Measurements from ENCODE around the gene CNTN2. TPM values are rescaled to one million over a fixed set of nuclear protein-coding genes. Genes with fewer than 3 reads are reported as not detected.

CNTN2 gene
- total and polyA plus RNA-seq, 8 donors = 0.12 to 2.2 (median 0.58) TPM; not detected in 3

DNA sequence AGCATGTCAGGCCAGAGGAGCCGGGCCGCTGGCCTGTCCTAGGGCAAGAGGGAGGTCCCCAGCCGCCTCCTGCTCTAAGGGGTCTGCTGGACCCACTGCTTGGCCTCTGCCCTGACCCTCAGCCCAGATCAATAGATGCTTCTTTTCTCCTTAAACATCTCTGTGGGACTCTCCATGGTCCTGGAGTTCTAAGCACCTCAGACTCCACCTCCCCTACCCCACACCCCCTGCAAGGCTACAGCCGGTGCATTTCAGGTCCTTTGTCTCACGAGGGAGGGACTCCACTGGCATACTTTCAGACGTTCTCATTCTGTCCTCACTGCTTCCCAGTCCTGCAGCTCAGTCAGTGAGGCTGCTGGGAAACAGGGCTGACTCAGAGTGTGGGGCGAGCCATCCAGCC is 11.0 kb downstream of the CNTN2 start:
- Histone ChIP-seq H3K27me3 (peaks cover 0 to 48% (median 0%) of the 10 kb centered on the region in 3 donors), H3K4me1 (no peaks in the 10 kb centered on the region), H3K9me3 (no peaks in the 10 kb centered on the region), H3K4me3 (no peak overlapping the region), H3K36me3 (no peaks in the 10 kb centered on the region), H3K27ac (no peak overlapping the region)
- intact Hi-C loops (cut with DNase I; ENCODE audit: low total_unique reads) = no loop called here
- 41 to 52% (median 46%) methylated on average over 7 of the region's 7 CpGs for WGBS, 5 donors
- no peak for DNase-seq
- TF ChIP-seq POLR2AphosphoS5 (IDR thresholded peaks at IDR 0.05) = no peak
- no peak for TF ChIP-seq POLR2A (IDR thresholded peaks at IDR 0.05)
- TF ChIP-seq, protein P1, sequence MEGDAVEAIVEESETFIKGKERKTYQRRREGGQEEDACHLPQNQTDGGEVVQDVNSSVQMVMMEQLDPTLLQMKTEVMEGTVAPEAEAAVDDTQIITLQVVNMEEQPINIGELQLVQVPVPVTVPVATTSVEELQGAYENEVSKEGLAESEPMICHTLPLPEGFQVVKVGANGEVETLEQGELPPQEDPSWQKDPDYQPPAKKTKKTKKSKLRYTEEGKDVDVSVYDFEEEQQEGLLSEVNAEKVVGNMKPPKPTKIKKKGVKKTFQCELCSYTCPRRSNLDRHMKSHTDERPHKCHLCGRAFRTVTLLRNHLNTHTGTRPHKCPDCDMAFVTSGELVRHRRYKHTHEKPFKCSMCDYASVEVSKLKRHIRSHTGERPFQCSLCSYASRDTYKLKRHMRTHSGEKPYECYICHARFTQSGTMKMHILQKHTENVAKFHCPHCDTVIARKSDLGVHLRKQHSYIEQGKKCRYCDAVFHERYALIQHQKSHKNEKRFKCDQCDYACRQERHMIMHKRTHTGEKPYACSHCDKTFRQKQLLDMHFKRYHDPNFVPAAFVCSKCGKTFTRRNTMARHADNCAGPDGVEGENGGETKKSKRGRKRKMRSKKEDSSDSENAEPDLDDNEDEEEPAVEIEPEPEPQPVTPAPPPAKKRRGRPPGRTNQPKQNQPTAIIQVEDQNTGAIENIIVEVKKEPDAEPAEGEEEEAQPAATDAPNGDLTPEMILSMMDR (IDR thresholded peaks at IDR 0.05) = no peak
- TF ChIP-seq EP300 (IDR thresholded peaks at IDR 0.05) = no peak

DNA sequence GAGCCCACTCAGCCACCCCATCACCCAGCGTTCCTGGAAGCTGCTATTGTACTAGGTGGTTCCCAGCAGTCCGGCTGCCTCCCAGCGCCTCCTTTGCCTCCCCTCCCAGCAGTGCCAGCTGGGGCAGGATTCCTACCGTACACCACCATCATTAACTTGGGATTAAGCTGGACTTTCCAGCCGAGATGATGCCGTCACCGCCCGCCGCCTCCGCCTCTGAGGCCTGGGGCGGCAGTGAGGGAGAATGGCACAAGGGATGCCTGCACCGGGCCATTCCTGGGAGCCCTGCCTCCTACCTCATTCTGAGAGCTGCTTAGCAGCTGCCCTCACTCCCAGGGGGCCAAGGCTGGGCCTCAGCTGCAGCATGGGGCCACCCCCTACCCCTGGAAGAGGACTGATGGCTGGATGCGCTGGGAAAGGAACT is 13.2 kb downstream of the CNTN2 start:
- WGBS, 5 donors = 81 to 88% (median 82%) methylated on average over 13 of the region's 13 CpGs
- no peaks in the 10 kb centered on the region for H3K4me1 ChIP-seq
- H3K27me3 ChIP-seq = peaks cover 0 to 36% (median 0%) of the 10 kb centered on the region in 3 donors
- no peak overlapping the region for H3K27ac ChIP-seq
- no peak for TF ChIP-seq POLR2A (IDR thresholded peaks at IDR 0.05)
- no peak for TF ChIP-seq EP300 (IDR thresholded peaks at IDR 0.05)
- no peak for TF ChIP-seq POLR2AphosphoS5 (IDR thresholded peaks at IDR 0.05)
- TF ChIP-seq, protein P1 (IDR thresholded peaks at IDR 0.05) = no peak
- no peaks in the 10 kb centered on the region for H3K9me3 ChIP-seq
- intact Hi-C loops (cut with DNase I; ENCODE audit: low total_unique reads) = loop anchor here (5.0 kb wide), 1 partner anchor 69 kb away; no protein-coding TSS in a partner anchor
- no peak for DNase-seq
- H3K4me3 ChIP-seq = no peak overlapping the region
- no peaks in the 10 kb centered on the region for H3K36me3 ChIP-seq

DNA sequence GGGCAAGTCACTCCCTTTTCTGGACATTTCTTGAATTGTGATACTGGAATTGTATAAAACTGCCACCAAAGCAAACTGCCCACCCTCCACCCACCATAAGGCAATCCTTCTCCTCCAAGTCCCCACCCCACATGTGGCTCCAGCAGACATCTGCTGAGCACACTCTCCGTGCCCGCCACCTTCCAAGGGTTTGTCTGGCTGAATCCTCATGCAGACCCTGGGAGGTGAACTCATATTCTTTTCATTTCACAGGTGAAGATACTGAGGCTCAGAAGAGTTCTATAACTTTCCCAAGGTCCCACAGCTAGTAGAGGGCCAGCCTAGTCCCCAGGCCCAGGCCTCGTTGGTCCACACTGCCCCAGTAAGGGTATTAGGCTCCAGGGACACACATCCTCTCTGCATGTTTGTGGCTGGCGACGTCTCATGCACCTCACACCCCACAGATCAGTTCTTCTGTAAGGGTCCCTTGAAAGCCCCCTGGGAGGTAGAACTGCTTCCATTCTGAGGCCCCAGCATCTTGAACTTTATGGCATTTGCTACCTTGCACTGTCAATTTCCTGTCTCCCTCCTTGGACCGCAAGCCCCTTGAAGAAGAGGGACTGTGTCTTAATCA is 14.1 kb downstream of the CNTN2 start:
- intact Hi-C loops (cut with DNase I; ENCODE audit: low total_unique reads) = loop anchor here (5.0 kb wide), 1 partner anchor 70 kb away; no protein-coding TSS in a partner anchor
- no peak overlapping the region for H3K4me3 ChIP-seq
- H3K36me3 ChIP-seq = no peaks in the 10 kb centered on the region
- DNase-seq = no peak
- H3K9me3 ChIP-seq = no peaks in the 10 kb centered on the region
- H3K27me3 ChIP-seq = peaks cover 0 to 30% (median 0%) of the 10 kb centered on the region in 3 donors
- TF ChIP-seq EP300 (IDR thresholded peaks at IDR 0.05) (no peak), POLR2AphosphoS5 (IDR thresholded peaks at IDR 0.05) (no peak), POLR2A (IDR thresholded peaks at IDR 0.05) (no peak)
- TF ChIP-seq, protein P1 (IDR thresholded peaks at IDR 0.05) = no peak
- H3K27ac ChIP-seq = no peak overlapping the region
- WGBS, 5 donors = 83 to 91% (median 88%) methylated on average over 6 of the region's 6 CpGs
- H3K4me1 ChIP-seq = peaks cover 0 to 8% (median 3%) of the 10 kb centered on the region in 4 donors

DNA sequence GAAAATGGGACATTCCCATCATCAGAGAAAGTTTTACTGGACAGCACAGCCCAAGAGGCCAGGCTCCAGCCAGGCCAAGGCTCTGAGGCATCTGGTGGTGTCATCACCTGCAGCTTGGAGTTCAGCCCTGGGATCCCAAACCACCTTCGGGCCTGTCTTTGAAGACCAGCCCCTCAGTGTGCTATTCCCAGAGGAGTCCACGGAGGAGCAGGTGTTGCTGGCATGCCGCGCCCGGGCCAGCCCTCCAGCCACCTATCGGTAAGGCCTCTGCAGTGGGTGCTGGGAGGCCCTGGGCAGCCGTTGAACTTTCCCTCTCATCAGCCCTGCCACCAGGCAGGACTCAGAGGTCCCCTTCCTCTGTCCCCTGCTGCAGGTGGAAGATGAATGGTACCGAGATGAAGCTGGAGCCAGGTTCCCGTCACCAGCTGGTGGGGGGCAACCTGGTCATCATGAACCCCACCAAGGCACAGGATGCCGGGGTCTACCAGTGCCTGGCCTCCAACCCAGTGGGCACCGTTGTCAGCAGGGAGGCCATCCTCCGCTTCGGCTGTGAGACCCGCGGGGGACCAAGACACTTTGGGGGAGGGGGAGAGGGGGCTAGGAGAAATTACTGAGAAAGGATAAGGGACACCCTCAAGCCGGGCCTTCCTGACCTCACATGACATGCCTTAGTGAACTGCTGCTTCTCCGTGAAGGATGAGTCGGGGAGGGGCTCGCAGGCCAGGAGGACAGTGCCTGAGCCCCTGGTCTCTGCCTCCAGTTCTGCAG is 15.0 kb downstream of the CNTN2 start:
- Histone ChIP-seq H3K9me3 (no peaks in the 10 kb centered on the region), H3K27ac (no peak overlapping the region), H3K36me3 (no peaks in the 10 kb centered on the region), H3K4me1 (peaks cover 0 to 8% (median 3%) of the 10 kb centered on the region in 4 donors), H3K4me3 (no peak overlapping the region), H3K27me3 (peaks cover 0 to 26% (median 0%) of the 10 kb centered on the region in 3 donors)
- TF ChIP-seq EP300 (IDR thresholded peaks at IDR 0.05) = no peak
- TF ChIP-seq POLR2A (IDR thresholded peaks at IDR 0.05) = no peak
- TF ChIP-seq, protein P1 (IDR thresholded peaks at IDR 0.05) = no peak
- no peak for TF ChIP-seq POLR2AphosphoS5 (IDR thresholded peaks at IDR 0.05)
- intact Hi-C loops (cut with DNase I; ENCODE audit: low total_unique reads) = loop anchor here (5.0 kb wide), 1 partner anchor 71 kb away; no protein-coding TSS in a partner anchor
- no peak for DNase-seq
- WGBS, 5 donors = 86 to 93% (median 89%) methylated on average over 16 to 19 of the region's 19 CpGs
